NCI-H1417 treated with DMSO at 0.1 percent for 48 hours (cell line): ENCODE data around the gene TBXAS1.

Source experiments
- DNase-seq: peaks from one replicate; lab custom pipeline; 2025; lab: John Stamatoyannopoulos, UW

The TBXAS1 gene

GRCh38 chr7:140024585-140024984, 195.5 kb downstream of the TBXAS1 start:
- no peak for DNase-seq

GRCh38 chr7:140025241-140025640, 196.2 kb downstream of the TBXAS1 start:
- no peak for DNase-seq

GRCh38 chr7:140025814-140026433, 196.9 kb downstream of the TBXAS1 start:
- no peak for DNase-seq

- no peak for DNase-seq
Observed at GRCh38 chr7:140026935-140027334, 197.9 kb downstream of the TBXAS1 start.

GRCh38 chr7:140027858-140028257, 198.8 kb downstream of the TBXAS1 start:
- no peak for DNase-seq

GRCh38 chr7:140028311-140028710, 199.2 kb downstream of the TBXAS1 start:
- DNase-seq, result no peak

GRCh38 chr7:140029072-140029471, 200.0 kb downstream of the TBXAS1 start:
- DNase-seq, result no peak

- DNase-seq, result no peak
Observed at GRCh38 chr7:140031364-140031763, 202.3 kb downstream of the TBXAS1 start.

- DNase-seq, result no peak
Observed at GRCh38 chr7:140033036-140033435, 204.0 kb downstream of the TBXAS1 start.

- DNase-seq, result no peak
Observed at GRCh38 chr7:140033779-140034363, 204.8 kb downstream of the TBXAS1 start.

- DNase-seq, result peak; percentile 7
Observed at GRCh38 chr7:140034421-140034820, 205.4 kb downstream of the TBXAS1 start.

GRCh38 chr7:140035400-140036223, 206.5 kb downstream of the TBXAS1 start:
- no peak for DNase-seq

- no peak for DNase-seq
Observed at GRCh38 chr7:140036224-140036962, 207.3 kb downstream of the TBXAS1 start.

GRCh38 chr7:140039066-140039465, 210.0 kb downstream of the TBXAS1 start:
- no peak for DNase-seq

- DNase-seq, result no peak
Observed at GRCh38 chr7:140039896-140040295, 210.8 kb downstream of the TBXAS1 start.

GRCh38 chr7:140041659-140042385, 212.8 kb downstream of the TBXAS1 start:
- no peak for DNase-seq

GRCh38 chr7:140042386-140042670, 213.3 kb downstream of the TBXAS1 start:
- DNase-seq, result no peak

- no peak for DNase-seq
Observed at GRCh38 chr7:140044251-140044650, 215.2 kb downstream of the TBXAS1 start.

GRCh38 chr7:140045697-140046096, 216.6 kb downstream of the TBXAS1 start:
- DNase-seq, result no peak

GRCh38 chr7:140047197-140047596, 218.1 kb downstream of the TBXAS1 start:
- DNase-seq, result no peak

GRCh38 chr7:140048138-140048537, 219.1 kb downstream of the TBXAS1 start:
- no peak for DNase-seq

GRCh38 chr7:140048989-140049338, 219.9 kb downstream of the TBXAS1 start:
- no peak for DNase-seq
